Hindlimb muscle (tissue), 1 donor: Measurements from ENCODE around the gene TAOK2. TPM values are rescaled to one million over a fixed set of nuclear protein-coding genes. Genes with fewer than 3 reads are reported as not detected.
"Not testable (repeated sequence)": the region's sequence is repeated elsewhere in the genome, so short reads cannot be mapped to it uniquely, and the experiment has no call there.

Source experiments
- DNase-seq: peaks from one replicate; pipeline ENCODE4 v3.0.0-alpha.2; 2013
- polyA plus RNA-seq: library from polyadenylated mRNA; unstranded; fragments of 120-200 nt; gene quantifications from one replicate; pipeline ENCODE4 v1.2.1, GENCODE V29; 2013; ENCODE audit not compliant: insufficient read length

TAOK2 gene
- polyA plus RNA-seq, 1 donor, result 36.0 TPM

DNA sequence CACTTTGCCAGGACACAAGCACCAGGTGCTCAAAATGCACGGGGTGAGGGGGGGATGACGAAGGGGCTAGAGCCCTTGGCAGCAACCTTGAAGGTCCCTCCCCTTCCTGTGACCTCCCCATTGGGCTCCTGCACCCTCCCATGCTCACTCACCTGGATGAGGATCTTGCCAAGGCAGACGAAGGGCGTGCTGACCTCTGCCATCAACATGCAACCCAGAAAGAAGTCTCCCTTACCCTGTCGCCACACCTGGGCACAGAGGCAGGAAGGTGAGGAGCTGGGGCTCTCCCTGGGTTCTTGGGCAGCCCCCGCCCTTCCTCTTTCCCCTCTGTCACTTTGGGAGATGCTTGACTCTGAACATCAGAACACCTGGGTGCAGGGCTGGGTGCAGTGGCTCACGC lies 51.9 kb downstream of the TAOK2 start:
- DNase-seq, result no peak

GRCh38 chr16:30026449-30026848 lies 52.8 kb downstream of the TAOK2 start:
- no peak for DNase-seq

GRCh38 chr16:30027588-30028437 lies 54.1 kb downstream of the TAOK2 start:
- DNase-seq, result no peak

DNA sequence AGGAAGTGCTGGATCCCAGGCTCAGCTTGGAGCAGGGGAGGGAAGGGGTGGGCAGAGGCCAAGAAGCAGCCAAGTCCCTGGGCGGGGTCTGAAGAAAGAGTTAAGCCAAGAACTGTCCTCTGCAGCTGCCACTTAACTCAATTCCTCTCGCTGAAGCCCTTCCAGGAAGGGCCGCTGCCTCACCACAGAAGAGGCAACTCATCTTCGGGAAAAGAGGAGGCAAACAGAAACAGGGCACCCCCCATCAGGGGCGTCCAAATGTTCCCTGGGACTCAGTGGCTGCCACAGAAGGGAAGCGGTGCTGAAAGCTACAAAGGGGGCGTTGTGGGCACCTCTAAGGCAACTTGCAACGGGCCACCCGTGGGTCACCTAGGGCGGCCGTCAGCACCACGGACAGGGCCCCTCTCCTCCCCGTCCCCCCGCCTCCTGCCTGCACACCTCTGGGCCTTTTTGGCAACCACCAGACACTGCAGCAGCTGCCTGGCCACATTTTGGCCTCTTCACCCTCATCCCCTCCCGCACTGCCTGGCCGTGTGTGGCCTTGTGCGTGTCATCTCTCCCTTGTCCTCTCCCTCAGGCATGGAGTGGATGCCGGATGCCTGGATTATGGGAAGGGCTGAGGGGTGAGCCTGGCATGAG lies 54.9 kb downstream of the TAOK2 start:
- no peak for DNase-seq

- DNase-seq, result no peak
Observed at GRCh38 chr16:30030011-30030685, 56.5 kb downstream of the TAOK2 start.

DNA sequence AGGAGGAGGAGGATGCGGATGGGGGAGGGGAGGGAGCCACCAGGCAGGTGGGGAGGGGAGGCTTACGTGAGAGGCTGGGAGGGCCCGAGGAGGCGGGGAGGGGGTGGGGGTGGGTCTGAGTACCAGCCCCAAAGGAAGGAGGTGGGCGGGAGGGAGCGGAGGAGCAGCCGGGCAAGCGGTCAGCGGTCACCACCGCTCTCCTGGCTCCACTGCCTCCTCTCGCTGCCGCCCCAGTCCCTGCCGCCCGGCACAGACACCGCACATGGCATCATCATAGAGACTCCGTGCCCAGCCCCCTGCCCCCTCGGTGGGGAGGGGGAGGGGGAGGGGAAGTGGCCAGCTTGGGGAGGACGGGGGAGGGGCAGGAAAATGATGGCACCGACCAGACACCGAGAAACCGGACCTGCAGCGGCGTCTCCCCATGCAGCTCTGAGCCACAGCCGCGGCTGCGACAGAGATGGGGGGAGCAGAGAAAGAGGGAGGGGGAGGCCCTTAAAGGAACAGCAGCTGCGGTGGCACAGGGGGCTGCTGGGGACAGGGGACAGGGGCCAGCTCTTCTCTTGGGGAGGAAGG lies 57.3 kb downstream of the TAOK2 start, which contains the start of gene TLCD3B:
Gene TLCD3B (minus strand): TSS at position 431 of the 573 bp plus-strand sequence. CDS start 744 bp downstream, outside the sequence.
- DNase-seq, result no peak

- DNase-seq, result no peak
Observed at GRCh38 chr16:30031477-30031918, 57.8 kb downstream of the TAOK2 start.

DNA sequence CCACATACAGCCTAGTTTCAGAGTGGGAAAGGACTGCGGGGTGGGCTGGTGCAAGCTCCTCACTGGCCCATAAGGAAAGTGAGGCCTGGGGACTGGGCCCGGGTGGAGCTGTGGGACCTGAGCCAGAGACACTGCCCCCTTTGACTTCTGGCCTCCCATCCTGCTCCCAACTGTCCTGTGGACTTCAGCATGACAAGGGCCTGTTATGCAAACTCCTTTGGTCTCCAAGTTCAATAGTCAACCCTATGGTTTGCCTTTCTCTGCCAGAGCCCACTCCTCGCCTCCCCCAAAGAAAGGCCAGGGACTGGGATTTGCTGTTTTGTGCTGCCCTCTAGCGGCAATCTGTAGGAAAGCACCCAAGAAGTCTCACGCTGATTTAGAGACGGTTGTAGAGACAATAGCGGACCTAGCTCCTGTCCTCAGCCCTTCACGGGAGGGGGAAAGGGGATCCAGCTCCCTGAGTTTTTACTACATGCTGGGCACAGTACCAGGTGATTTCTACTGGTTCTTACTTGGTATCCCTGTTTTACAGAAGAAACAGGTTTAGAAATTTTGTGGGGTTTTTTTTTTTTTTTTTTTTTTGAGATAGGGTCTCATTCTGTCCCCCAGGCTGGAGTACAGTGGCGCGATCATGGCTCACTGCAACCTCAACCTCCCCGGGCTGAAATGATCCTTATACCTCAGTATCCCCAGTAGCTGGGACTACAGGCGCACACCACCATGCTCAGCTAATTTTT lies 58.6 kb downstream of the TAOK2 start:
- peak; percentile 29 for DNase-seq

DNA sequence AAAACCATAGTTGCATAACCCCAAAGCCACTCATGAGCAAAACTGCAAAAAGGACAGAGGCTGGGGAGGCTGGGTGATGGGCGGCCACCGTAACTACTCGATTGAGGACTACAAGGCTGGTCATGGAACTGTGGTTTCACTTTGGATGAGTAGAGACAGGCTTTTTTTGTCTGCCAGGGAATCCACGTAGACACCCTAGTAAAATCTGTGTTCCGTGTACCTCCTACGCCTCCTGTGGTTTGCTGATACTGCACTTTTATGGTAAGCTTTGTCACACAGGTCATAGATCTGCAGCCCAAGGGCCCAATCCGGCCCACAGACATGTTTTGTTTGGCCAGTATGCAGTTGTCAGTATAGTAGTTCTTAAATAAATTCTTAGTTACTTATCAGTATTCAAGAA lies 59.6 kb downstream of the TAOK2 start:
- DNase-seq, result no peak

DNA sequence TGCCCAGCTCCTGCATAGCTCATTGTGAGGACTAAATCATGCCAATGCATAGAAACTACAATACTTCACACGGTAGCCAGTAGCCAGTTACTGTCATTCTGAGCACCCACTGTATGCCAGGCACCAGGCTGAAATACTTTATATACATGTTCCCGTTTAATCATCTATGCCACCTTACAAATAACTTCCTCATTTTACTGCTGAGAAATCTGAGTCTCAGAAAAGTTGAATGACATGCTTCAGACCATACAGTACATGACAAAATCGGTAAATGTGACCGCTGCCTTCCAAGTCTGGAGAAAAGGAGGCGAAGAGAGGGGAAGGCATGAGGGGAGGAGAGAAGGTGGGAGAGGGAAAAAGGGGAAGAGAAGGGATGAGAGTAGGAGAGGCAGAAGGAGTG lies 66.6 kb downstream of the TAOK2 start:
- DNase-seq, result no peak

GRCh38 chr16:30040690-30041089 lies 67.0 kb downstream of the TAOK2 start:
- not testable (repeated sequence) for DNase-seq

DNA sequence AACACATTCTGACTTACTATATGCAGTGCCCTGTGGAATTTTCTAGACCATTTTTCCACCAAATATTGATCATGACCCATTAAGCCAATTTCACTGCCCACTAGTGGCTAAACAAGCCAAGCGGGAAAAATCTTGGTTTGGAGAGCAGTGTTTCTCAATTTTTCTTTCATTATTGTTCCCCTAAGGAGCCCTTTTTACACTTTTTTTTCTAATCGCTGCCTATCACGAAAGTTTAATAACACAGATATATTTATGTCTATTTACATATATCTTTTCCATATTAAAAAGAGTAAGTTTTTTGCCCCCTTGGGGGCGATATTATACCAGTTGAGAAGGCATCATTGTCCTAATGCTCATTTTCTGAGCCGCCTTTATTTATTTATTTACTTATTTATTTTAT lies 68.2 kb downstream of the TAOK2 start:
- no peak for DNase-seq

Other genes starting within 250 kb of the TAOK2 start
- gene C16orf54, start 227.9 kb upstream of the TAOK2 start, polyA plus RNA-seq, result 0.43 TPM
- gene ZG16, start 195.6 kb upstream of the TAOK2 start, polyA plus RNA-seq, result not detected
- gene KIF22, start 183.1 kb upstream of the TAOK2 start, polyA plus RNA-seq, result 31.7 TPM
- gene MAZ, start 167.3 kb upstream of the TAOK2 start, polyA plus RNA-seq, result 270 TPM
- 13.3 TPM for gene PRRT2, start 161.7 kb upstream of the TAOK2 start, polyA plus RNA-seq
- gene PAGR1, start 157.7 kb upstream of the TAOK2 start, polyA plus RNA-seq, result 27.8 TPM
- 26.5 TPM for gene MVP, start 153.4 kb upstream of the TAOK2 start, polyA plus RNA-seq
- gene CDIPT, start 110.6 kb upstream of the TAOK2 start, polyA plus RNA-seq, result 41.9 TPM
- gene SEZ6L2, start 74.3 kb upstream of the TAOK2 start, polyA plus RNA-seq, result 3.3 TPM
- 1.0 TPM for gene ASPHD1, start 73.4 kb upstream of the TAOK2 start, polyA plus RNA-seq
- 14.0 TPM for gene KCTD13, start 47.6 kb upstream of the TAOK2 start, polyA plus RNA-seq
- gene TMEM219, start 11.8 kb upstream of the TAOK2 start, polyA plus RNA-seq, result 61.2 TPM
- gene HIRIP3, start 21.7 kb downstream of the TAOK2 start, polyA plus RNA-seq, result 16.4 TPM
- 43.7 TPM for gene INO80E, start 22.4 kb downstream of the TAOK2 start, polyA plus RNA-seq
- 1.4 TPM for gene DOC2A, start 37.2 kb downstream of the TAOK2 start, polyA plus RNA-seq
- gene C16orf92, start 49.3 kb downstream of the TAOK2 start, polyA plus RNA-seq, result not detected
- 1.6 TPM for gene TLCD3B, start 57.4 kb downstream of the TAOK2 start, polyA plus RNA-seq
- 2,997 TPM for gene ALDOA, start 91.9 kb downstream of the TAOK2 start, polyA plus RNA-seq
- 64.3 TPM for gene PPP4C, start 102.1 kb downstream of the TAOK2 start, polyA plus RNA-seq
- gene TBX6, start 118.1 kb downstream of the TAOK2 start, polyA plus RNA-seq, result 0.77 TPM
- 42.8 TPM for gene YPEL3, start 122.3 kb downstream of the TAOK2 start, polyA plus RNA-seq
- gene GDPD3, start 139.7 kb downstream of the TAOK2 start, polyA plus RNA-seq, result 8.5 TPM
- gene MAPK3, start 149.4 kb downstream of the TAOK2 start, polyA plus RNA-seq, result 58.1 TPM
- 16.8 TPM for gene CORO1A, start 209.7 kb downstream of the TAOK2 start, polyA plus RNA-seq
- 24.3 TPM for gene BOLA2B, start 219.8 kb downstream of the TAOK2 start, polyA plus RNA-seq
- 17.2 TPM for gene SLX1A, start 220.0 kb downstream of the TAOK2 start, polyA plus RNA-seq
- 4.5 TPM for gene SULT1A3, start 225.4 kb downstream of the TAOK2 start, polyA plus RNA-seq